KOPT-K1 (cell line): ENCODE results near the gene S100A7.
"Not testable (repeated sequence)": the region's sequence is repeated elsewhere in the genome, so short reads cannot be mapped to it uniquely, and the experiment has no call there.

Source experiments
- H3K27ac ChIP-seq: fragments of 200-600 bp; sonication (generic); 2 replicates; pipeline ENCODE4 v1.5.1; 2016; ENCODE audit warnings: antibody characterized with exemption, mild to moderate bottlenecking, low read depth, low read length; ENCODE audit not compliant: poor library complexity, severe bottlenecking
- H3K36me3 ChIP-seq: fragments of 200-600 bp; sonication (generic); 2 replicates; pipeline ENCODE4 v1.5.1; 2017; ENCODE audit warnings: antibody characterized with exemption, mild to moderate bottlenecking, low read length, moderate library complexity; ENCODE audit not compliant: insufficient read depth
- H3K9me3 ChIP-seq: fragments of 200-600 bp; sonication (generic); 2 replicates; pipeline ENCODE4 v1.5.1; 2017; ENCODE audit warnings: antibody characterized with exemption, low read length, mild to moderate bottlenecking; ENCODE audit not compliant: insufficient read depth, poor library complexity, severe bottlenecking

The S100A7 gene

GRCh38 chr1:153487707-153488106 is 27.3 kb upstream of the S100A7 start:
- Histone ChIP-seq H3K9me3 (no peaks in the 10 kb centered on the region), H3K27ac (no peak overlapping the region), H3K36me3 (no peaks in the 10 kb centered on the region)

- Histone ChIP-seq H3K27ac (no peak overlapping the region), H3K36me3 (no peaks in the 10 kb centered on the region), H3K9me3 (no peaks in the 10 kb centered on the region)
Observed at GRCh38 chr1:153485863-153486262, 25.4 kb upstream of the S100A7 start.

- Histone ChIP-seq H3K36me3 (no peaks in the 10 kb centered on the region), H3K27ac (no peak overlapping the region), H3K9me3 (no peaks in the 10 kb centered on the region)
Observed at GRCh38 chr1:153483776-153484175, 23.3 kb upstream of the S100A7 start.

- no peaks in the 10 kb centered on the region for H3K36me3 ChIP-seq
- no peak overlapping the region for H3K27ac ChIP-seq
- H3K9me3 ChIP-seq = no peaks in the 10 kb centered on the region
Observed at GRCh38 chr1:153481124-153481523, 20.7 kb upstream of the S100A7 start.

- Histone ChIP-seq H3K9me3 (no peaks in the 10 kb centered on the region), H3K36me3 (no peaks in the 10 kb centered on the region), H3K27ac (no peak overlapping the region)
Observed at GRCh38 chr1:153478692-153479618, 18.5 kb upstream of the S100A7 start.

- no peaks in the 10 kb centered on the region for H3K36me3 ChIP-seq
- H3K27ac ChIP-seq = no peak overlapping the region
- peaks cover 3% of the 10 kb centered on the region for H3K9me3 ChIP-seq
Observed at GRCh38 chr1:153478047-153478691, 17.7 kb upstream of the S100A7 start.

- Histone ChIP-seq H3K9me3 (peaks cover 18% of the 10 kb centered on the region), H3K27ac (no peak overlapping the region), H3K36me3 (no peaks in the 10 kb centered on the region)
Observed at GRCh38 chr1:153476491-153477093, 16.1 kb upstream of the S100A7 start.

GRCh38 chr1:153475282-153475681 is 14.8 kb upstream of the S100A7 start:
- H3K9me3 ChIP-seq = peaks cover 27% of the 10 kb centered on the region
- no peaks in the 10 kb centered on the region for H3K36me3 ChIP-seq
- H3K27ac ChIP-seq = no peak overlapping the region

- Histone ChIP-seq H3K9me3 (peaks cover 27% of the 10 kb centered on the region), H3K27ac (no peak overlapping the region)
Observed at GRCh38 chr1:153474347-153474746, 13.9 kb upstream of the S100A7 start.

GRCh38 chr1:153470707-153471106 is 10.3 kb upstream of the S100A7 start:
- Histone ChIP-seq H3K36me3 (no peaks in the 10 kb centered on the region), H3K27ac (no peak overlapping the region), H3K9me3 (peaks cover 27% of the 10 kb centered on the region)

More at GRCh38 chr1:153474347-153474746, 13.9 kb upstream of the S100A7 start:
- H3K36me3 ChIP-seq = no peaks in the 10 kb centered on the region

GRCh38 chr1:153466908-153467307 is 6.5 kb upstream of the S100A7 start:
- Histone ChIP-seq H3K9me3 (peaks cover 12% of the 10 kb centered on the region), H3K36me3 (no peaks in the 10 kb centered on the region), H3K27ac (no peak overlapping the region)

GRCh38 chr1:153465811-153466636 is 5.6 kb upstream of the S100A7 start:
- H3K36me3 ChIP-seq = no peaks in the 10 kb centered on the region
- no peak overlapping the region for H3K27ac ChIP-seq
- H3K9me3 ChIP-seq = peaks cover 3% of the 10 kb centered on the region

GRCh38 chr1:153462741-153463140 is 2.3 kb upstream of the S100A7 start:
- H3K36me3 ChIP-seq, H3K27ac ChIP-seq, H3K9me3 ChIP-seq: not testable (repeated sequence)

- Histone ChIP-seq H3K9me3 (no peaks in the 10 kb centered on the region), H3K27ac (no peak overlapping the region)
Observed at GRCh38 chr1:153459655-153460054, 796 bp downstream of the S100A7 start.

GRCh38 chr1:153456396-153456795 is 4.1 kb downstream of the S100A7 start:
- H3K36me3 ChIP-seq = no peaks in the 10 kb centered on the region
- H3K27ac ChIP-seq = no peak overlapping the region

More at GRCh38 chr1:153459655-153460054, 796 bp downstream of the S100A7 start:
- H3K36me3 ChIP-seq = no peaks in the 10 kb centered on the region

More at GRCh38 chr1:153456396-153456795, 4.1 kb downstream of the S100A7 start:
- no peaks in the 10 kb centered on the region for H3K9me3 ChIP-seq
